OCI-LY1 (cell line): ENCODE measurements around the gene SCN8A.

Source experiments
- H2AFZ ChIP-seq: fragments of 200-600 bp; sonication (generic), shearing (Covaris generic); 2 replicates; pipeline ENCODE4 v1.6.0; 2014; ENCODE audit warnings: antibody characterized with exemption, mild to moderate bottlenecking, low read length
- H3F3A ChIP-seq: fragments of 200-600 bp; sonication (generic), shearing (Covaris generic); 2 replicates; pipeline ENCODE4 v1.6.0; 2014; ENCODE audit warnings: mild to moderate bottlenecking, antibody characterized with exemption, low read length, moderate library complexity; ENCODE audit not compliant: insufficient read depth
- H3K27ac ChIP-seq: fragments of 200-600 bp; sonication (generic); 2 replicates; pipeline ENCODE4 v1.5.1; 2014; ENCODE audit warnings: low read length, mixed run types, mild to moderate bottlenecking, low read depth; ENCODE audit not compliant: poor library complexity, severe bottlenecking
- H3K27me3 ChIP-seq: fragments of 200-600 bp; sonication (generic); 2 replicates; pipeline ENCODE4 v1.6.0; 2014; ENCODE audit warnings: antibody characterized with exemption, mild to moderate bottlenecking, low read length, moderate library complexity; ENCODE audit not compliant: insufficient read depth
- H3K36me3 ChIP-seq: fragments of 200-600 bp; sonication (generic); 2 replicates; pipeline ENCODE4 v1.6.1; 2014; ENCODE audit warnings: mild to moderate bottlenecking, antibody characterized with exemption, low read length, moderate library complexity, mixed read lengths; ENCODE audit not compliant: insufficient read depth
- H3K4me1 ChIP-seq: fragments of 200-600 bp; sonication (generic); 2 replicates; pipeline ENCODE4 v1.5.1; 2014; ENCODE audit warnings: mild to moderate bottlenecking, low read length, moderate library complexity; ENCODE audit not compliant: insufficient read depth, severe bottlenecking
- H3K4me2 ChIP-seq: fragments of 200-600 bp; sonication (generic), shearing (Covaris generic); 2 replicates; pipeline ENCODE4 v1.6.1; 2014; ENCODE audit warnings: low read length
- H3K4me3 ChIP-seq: fragments of 200-600 bp; sonication (generic); 2 replicates; pipeline ENCODE4 v1.5.1; 2014; ENCODE audit warnings: low read length, low read depth, mild to moderate bottlenecking, mixed read lengths; ENCODE audit not compliant: poor library complexity, severe bottlenecking
- H3K79me2 ChIP-seq: fragments of 200-600 bp; shearing (Covaris generic); 2 replicates; pipeline ENCODE4 v1.6.1; 2016; ENCODE audit warnings: mixed run types, low read length, mixed read lengths; ENCODE audit not compliant: insufficient read depth
- H3K9ac ChIP-seq: fragments of 200-600 bp; sonication (generic), shearing (Covaris generic); 2 replicates; pipeline ENCODE4 v1.6.1; 2014; ENCODE audit warnings: mild to moderate bottlenecking, low read length, mixed read lengths
- H3K9me2 ChIP-seq: fragments of 200-600 bp; sonication (generic), shearing (Covaris generic); 2 replicates; pipeline ENCODE4 v1.6.1; 2014; ENCODE audit warnings: low read depth, mild to moderate bottlenecking, low read length, mixed read lengths
- H3K9me3 ChIP-seq: fragments of 200-600 bp; shearing (Covaris generic); 2 replicates; pipeline ENCODE4 v1.6.1; 2014; ENCODE audit warnings: low read length, mixed read lengths
- H4K20me1 ChIP-seq: fragments of 200-600 bp; sonication (generic), shearing (Covaris generic); 2 replicates; pipeline ENCODE4 v1.6.0; 2016; ENCODE audit warnings: mild to moderate bottlenecking, low read length; ENCODE audit not compliant: insufficient read depth
- CTCF ChIP-seq: fragments of 200-600 bp; sonication (generic), shearing (Covaris generic); IDR thresholded peaks from 2 replicates; pipeline ENCODE4 v1.5.1; 2017; ENCODE audit warnings: mild to moderate bottlenecking, antibody characterized with exemption, low read length, moderate library complexity, mixed read lengths
- EZH2 ChIP-seq: fragments of 200-600 bp; sonication (generic), shearing (Covaris generic); IDR thresholded peaks from 2 replicates; pipeline ENCODE4 v1.8.0; 2017; ENCODE audit warnings: borderline replicate concordance, mixed run types, mild to moderate bottlenecking, antibody characterized with exemption, low read length, moderate library complexity, mixed read lengths

SCN8A gene

GRCh38 chr12:51826881-51827280 is 235.8 kb downstream of the SCN8A start:
- H3K27me3 ChIP-seq = peaks cover 8% of the 10 kb centered on the region; the same call in 1 of the 2 replicates

GRCh38 chr12:51827925-51828818 is 237.1 kb downstream of the SCN8A start:
- H3K27me3 ChIP-seq = peaks cover 8% of the 10 kb centered on the region; the same call in 1 of the 2 replicates
- no peak overlapping the region for H3K4me2 ChIP-seq
- no peak overlapping the region for H3K9ac ChIP-seq
- H3F3A ChIP-seq = no peaks in the 10 kb centered on the region
- H4K20me1 ChIP-seq = no peaks in the 10 kb centered on the region
- no peak overlapping the region for H3K4me3 ChIP-seq
- H3K4me1 ChIP-seq = no peaks in the 10 kb centered on the region
- H2AFZ ChIP-seq = no peak overlapping the region
- no peak overlapping the region for H3K27ac ChIP-seq
- no peaks in the 10 kb centered on the region for H3K36me3 ChIP-seq
- no peaks in the 10 kb centered on the region for H3K9me2 ChIP-seq
- H3K79me2 ChIP-seq = no peaks in the 10 kb centered on the region
- H3K9me3 ChIP-seq = no peaks in the 10 kb centered on the region
- TF ChIP-seq CTCF (no peak), EZH2 (no peak)

More at GRCh38 chr12:51826881-51827280, 235.8 kb downstream of the SCN8A start:
- Histone ChIP-seq H3K27ac (no peak overlapping the region), H3K9ac (no peak overlapping the region), H4K20me1 (no peaks in the 10 kb centered on the region), H3F3A (no peaks in the 10 kb centered on the region), H3K4me3 (no peak overlapping the region), H3K36me3 (no peaks in the 10 kb centered on the region), H3K9me3 (no peaks in the 10 kb centered on the region), H2AFZ (no peak overlapping the region), H3K9me2 (no peaks in the 10 kb centered on the region), H3K4me1 (no peaks in the 10 kb centered on the region), H3K79me2 (no peaks in the 10 kb centered on the region), H3K4me2 (no peak overlapping the region)
- no peak for TF ChIP-seq EZH2
- no peak for TF ChIP-seq CTCF

- Histone ChIP-seq H3K9me3 (no peaks in the 10 kb centered on the region), H3F3A (no peaks in the 10 kb centered on the region), H3K4me1 (no peaks in the 10 kb centered on the region), H2AFZ (no peak overlapping the region), H3K4me3 (no peak overlapping the region), H3K27me3 (0 out of 2 replicates have a peak, but pooled peaks cover 8% of the 10 kb centered on the region), H3K27ac (no peak overlapping the region), H4K20me1 (no peaks in the 10 kb centered on the region), H3K9me2 (no peaks in the 10 kb centered on the region), H3K4me2 (no peak overlapping the region), H3K9ac (no peak overlapping the region), H3K79me2 (no peaks in the 10 kb centered on the region), H3K36me3 (no peaks in the 10 kb centered on the region)
- TF ChIP-seq EZH2 (no peak), CTCF (no peak)
These were observed 238.0 kb downstream of the SCN8A start for GRCh38 chr12:51829011-51829481.
